Colonic mucosa (tissue), 4 donors: ENCODE results near the gene LYPD6B. TPM values are rescaled to one million over a fixed set of nuclear protein-coding genes. Genes with fewer than 3 reads are reported as not detected.

Source experiments
- DNase-seq: peaks from one replicate; pipeline ENCODE4 v3.0.0-alpha.2; 2020
- H3K27ac ChIP-seq: fragments of 200-600 bp; one replicate; pipeline ENCODE4 v1.8.0; 2021
- H3K27me3 ChIP-seq: fragments of 200-600 bp; one replicate; pipeline ENCODE4 v1.8.0; 2021
- H3K36me3 ChIP-seq: fragments of 200-600 bp; one replicate; pipeline ENCODE4 v1.8.0; 2021
- H3K4me1 ChIP-seq: fragments of 200-600 bp; one replicate; pipeline ENCODE4 v1.8.0; 2021; ENCODE audit warnings: mild to moderate bottlenecking
- H3K4me3 ChIP-seq: fragments of 200-600 bp; one replicate; pipeline ENCODE4 v1.8.0; 2021
- H3K9ac ChIP-seq, 2 donors: one replicate each; pipeline ENCODE4 v1.7.0; 2013; ENCODE audit warnings: control low read depth in 2 of 2, low read depth in 2 of 2, low read length in 2 of 2
- H3K9me3 ChIP-seq: fragments of 200-600 bp; one replicate; pipeline ENCODE4 v1.8.0; 2021
- CTCF ChIP-seq: fragments of 200-600 bp; IDR thresholded peaks from one replicate; pipeline ENCODE4 v1.8.0; 2022; ENCODE audit warnings: antibody characterized with exemption, mild to moderate bottlenecking
- intact Hi-C: fragments of 100-400 bp; cut with DNase I; formaldehyde crosslinking; loops from one replicate; pipeline ENCODE4 v1.14.1; 2022
- total RNA-seq, 2 donors: library from RNA; stranded (reverse); fragmentation: NEBNext Ultra II Directional in 1 of 2; extraction: Animal tissue kit (Norgen Biotek cat#: 25700) in 1 of 2; gene quantifications; one replicate each; pipeline ENCODE4 v1.2.1, GENCODE V29; 2021
- donor health status: healthy.
- donor health status: DM: no; HTN: no; CAD: no.
- donor health status: DM: no; HTN: no; CAD: no.

Gene LYPD6B
- total RNA-seq, 2 donors from 2014 or later, result 2.6 to 3.4 TPM

- no peaks in the 10 kb centered on the region for H3K27me3 ChIP-seq
- H3K9ac ChIP-seq, result no peak overlapping the region
- H3K9me3 ChIP-seq, result no peaks in the 10 kb centered on the region
- no peaks in the 10 kb centered on the region for H3K36me3 ChIP-seq
- no peak for DNase-seq
- H3K27ac ChIP-seq, result no peak overlapping the region
- H3K4me1 ChIP-seq, result no peaks in the 10 kb centered on the region
- no peak overlapping the region for H3K4me3 ChIP-seq
- intact Hi-C loops, result no loop called here
- no peak for TF ChIP-seq CTCF
These were observed 105.2 kb downstream of the LYPD6B start for GRCh38 chr2:149143734-149144133.

GRCh38 chr2:149145314-149146295, 107.1 kb downstream of the LYPD6B start:
- Histone ChIP-seq H3K27me3 (no peaks in the 10 kb centered on the region), H3K4me1 (no peaks in the 10 kb centered on the region), H3K4me3 (no peak overlapping the region), H3K9me3 (no peaks in the 10 kb centered on the region), H3K9ac (no peak overlapping the region), H3K36me3 (no peaks in the 10 kb centered on the region), H3K27ac (no peak overlapping the region)
- no peak for DNase-seq
- intact Hi-C loops, result no loop called here
- TF ChIP-seq CTCF, result no peak

- Histone ChIP-seq H3K27me3 (no peaks in the 10 kb centered on the region), H3K9ac (no peak overlapping the region), H3K4me1 (no peaks in the 10 kb centered on the region), H3K36me3 (no peaks in the 10 kb centered on the region), H3K4me3 (no peak overlapping the region), H3K27ac (no peak overlapping the region), H3K9me3 (no peaks in the 10 kb centered on the region)
- no peak for TF ChIP-seq CTCF
- intact Hi-C loops, result no loop called here
- no peak for DNase-seq
These were observed 108.4 kb downstream of the LYPD6B start for GRCh38 chr2:149146876-149147275.

- Histone ChIP-seq H3K4me1 (no peaks in the 10 kb centered on the region), H3K27ac (no peak overlapping the region), H3K9me3 (no peaks in the 10 kb centered on the region), H3K27me3 (no peaks in the 10 kb centered on the region), H3K9ac (no peak overlapping the region), H3K4me3 (no peak overlapping the region), H3K36me3 (no peaks in the 10 kb centered on the region)
- no peak for DNase-seq
- TF ChIP-seq CTCF, result no peak
- intact Hi-C loops, result no loop called here
These were observed 109.9 kb downstream of the LYPD6B start for GRCh38 chr2:149148194-149149006.

GRCh38 chr2:149149007-149149297, 110.5 kb downstream of the LYPD6B start:
- DNase-seq, result no peak
- intact Hi-C loops, result no loop called here
- no peak overlapping the region for H3K4me3 ChIP-seq

More at GRCh38 chr2:149149007-149149297, 110.5 kb downstream of the LYPD6B start:
- Histone ChIP-seq H3K27ac (no peak overlapping the region), H3K36me3 (no peaks in the 10 kb centered on the region), H3K27me3 (no peaks in the 10 kb centered on the region), H3K9ac (no peak overlapping the region), H3K9me3 (no peaks in the 10 kb centered on the region), H3K4me1 (no peaks in the 10 kb centered on the region)
- TF ChIP-seq CTCF, result no peak
